ENCODE data around the gene HDDC2.

DNA sequence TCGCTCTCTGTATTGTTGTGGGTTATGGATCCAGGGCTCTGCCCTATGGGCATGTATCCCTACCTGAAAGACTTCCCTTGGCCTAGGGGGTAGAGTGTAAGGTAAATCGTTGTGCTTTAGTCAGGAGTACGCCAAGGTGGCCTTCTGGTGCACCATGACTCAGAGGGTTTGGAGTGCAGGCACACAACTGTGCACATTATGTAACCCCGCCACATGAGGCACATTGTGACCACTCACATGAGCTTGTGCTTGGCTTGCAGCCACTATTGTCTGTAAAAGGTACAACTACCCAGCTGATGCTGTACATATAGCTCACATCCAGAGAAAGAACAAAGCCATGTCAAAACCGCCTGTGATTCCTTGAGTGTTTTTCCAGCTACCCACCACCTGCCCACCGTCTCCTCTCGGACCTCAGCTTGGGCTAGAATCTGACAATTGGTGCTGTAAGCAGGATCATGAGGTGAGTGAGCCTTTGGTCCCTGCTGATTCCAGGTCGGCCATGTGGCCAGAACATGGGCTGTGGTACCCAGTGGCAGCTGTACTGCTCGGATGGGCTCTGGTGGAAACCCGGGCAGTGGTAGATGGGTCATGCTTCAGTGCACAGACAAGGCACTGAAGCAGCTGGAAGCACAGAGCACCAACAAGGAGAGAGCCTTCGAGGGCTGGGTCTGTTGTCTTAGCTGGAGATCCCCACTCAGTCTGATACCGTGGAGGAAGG lies 33.8 kb downstream of the HDDC2 start:
- TF ChIP-seq ZBTB21 (CRISPR knock-in tag; IDR thresholded peaks at IDR 0.05; ENCODE audit: borderline replicate concordance) (no peak), CTCF (IDR thresholded peaks at IDR 0.05) (no peak), ZNF138 (CRISPR knock-in tag; conservative IDR thresholded peaks at IDR 0.05) (no peak), FOXK1 (CRISPR knock-in tag; IDR thresholded peaks at IDR 0.05) (no peak), JUN (CRISPR knock-in tag; IDR thresholded peaks at IDR 0.05) (no peak), ETV6 (CRISPR knock-in tag; IDR thresholded peaks at IDR 0.05) (no peak), ATF3 (CRISPR knock-in tag; conservative IDR thresholded peaks at IDR 0.05) (no peak), STAT6 (CRISPR knock-in tag; conservative IDR thresholded peaks at IDR 0.05; ENCODE audit: low read depth) (no peak)
- TF ChIP-seq, protein P1, sequence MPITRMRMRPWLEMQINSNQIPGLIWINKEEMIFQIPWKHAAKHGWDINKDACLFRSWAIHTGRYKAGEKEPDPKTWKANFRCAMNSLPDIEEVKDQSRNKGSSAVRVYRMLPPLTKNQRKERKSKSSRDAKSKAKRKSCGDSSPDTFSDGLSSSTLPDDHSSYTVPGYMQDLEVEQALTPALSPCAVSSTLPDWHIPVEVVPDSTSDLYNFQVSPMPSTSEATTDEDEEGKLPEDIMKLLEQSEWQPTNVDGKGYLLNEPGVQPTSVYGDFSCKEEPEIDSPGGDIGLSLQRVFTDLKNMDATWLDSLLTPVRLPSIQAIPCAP (CRISPR knock-in tag; IDR thresholded peaks at IDR 0.05): no peak
- TF ChIP-seq, protein P2, sequence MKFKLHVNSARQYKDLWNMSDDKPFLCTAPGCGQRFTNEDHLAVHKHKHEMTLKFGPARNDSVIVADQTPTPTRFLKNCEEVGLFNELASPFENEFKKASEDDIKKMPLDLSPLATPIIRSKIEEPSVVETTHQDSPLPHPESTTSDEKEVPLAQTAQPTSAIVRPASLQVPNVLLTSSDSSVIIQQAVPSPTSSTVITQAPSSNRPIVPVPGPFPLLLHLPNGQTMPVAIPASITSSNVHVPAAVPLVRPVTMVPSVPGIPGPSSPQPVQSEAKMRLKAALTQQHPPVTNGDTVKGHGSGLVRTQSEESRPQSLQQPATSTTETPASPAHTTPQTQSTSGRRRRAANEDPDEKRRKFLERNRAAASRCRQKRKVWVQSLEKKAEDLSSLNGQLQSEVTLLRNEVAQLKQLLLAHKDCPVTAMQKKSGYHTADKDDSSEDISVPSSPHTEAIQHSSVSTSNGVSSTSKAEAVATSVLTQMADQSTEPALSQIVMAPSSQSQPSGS (CRISPR knock-in tag; IDR thresholded peaks at IDR 0.05; ENCODE audit: borderline replicate concordance, low read depth): no peak
- TF ChIP-seq, protein P3, sequence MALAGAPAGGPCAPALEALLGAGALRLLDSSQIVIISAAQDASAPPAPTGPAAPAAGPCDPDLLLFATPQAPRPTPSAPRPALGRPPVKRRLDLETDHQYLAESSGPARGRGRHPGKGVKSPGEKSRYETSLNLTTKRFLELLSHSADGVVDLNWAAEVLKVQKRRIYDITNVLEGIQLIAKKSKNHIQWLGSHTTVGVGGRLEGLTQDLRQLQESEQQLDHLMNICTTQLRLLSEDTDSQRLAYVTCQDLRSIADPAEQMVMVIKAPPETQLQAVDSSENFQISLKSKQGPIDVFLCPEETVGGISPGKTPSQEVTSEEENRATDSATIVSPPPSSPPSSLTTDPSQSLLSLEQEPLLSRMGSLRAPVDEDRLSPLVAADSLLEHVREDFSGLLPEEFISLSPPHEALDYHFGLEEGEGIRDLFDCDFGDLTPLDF (CRISPR knock-in tag; IDR thresholded peaks at IDR 0.05): no peak
- TF ChIP-seq, protein P4, sequence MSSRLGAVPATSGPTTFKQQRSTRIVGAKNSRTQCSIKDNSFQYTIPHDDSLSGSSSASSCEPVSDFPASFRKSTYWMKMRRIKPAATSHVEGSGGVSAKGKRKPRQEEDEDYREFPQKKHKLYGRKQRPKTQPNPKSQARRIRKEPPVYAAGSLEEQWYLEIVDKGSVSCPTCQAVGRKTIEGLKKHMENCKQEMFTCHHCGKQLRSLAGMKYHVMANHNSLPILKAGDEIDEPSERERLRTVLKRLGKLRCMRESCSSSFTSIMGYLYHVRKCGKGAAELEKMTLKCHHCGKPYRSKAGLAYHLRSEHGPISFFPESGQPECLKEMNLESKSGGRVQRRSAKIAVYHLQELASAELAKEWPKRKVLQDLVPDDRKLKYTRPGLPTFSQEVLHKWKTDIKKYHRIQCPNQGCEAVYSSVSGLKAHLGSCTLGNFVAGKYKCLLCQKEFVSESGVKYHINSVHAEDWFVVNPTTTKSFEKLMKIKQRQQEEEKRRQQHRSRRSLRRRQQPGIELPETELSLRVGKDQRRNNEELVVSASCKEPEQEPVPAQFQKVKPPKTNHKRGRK (CRISPR knock-in tag; IDR thresholded peaks at IDR 0.05; ENCODE audit: borderline replicate concordance): no peak
